SK-N-MC (cell line): ENCODE measurements around the gene NDUFAF8.

Experiments
- EZH2 ChIP-seq: fragments of 200-600 bp; sonication (generic); IDR thresholded peaks from one replicate; pipeline ENCODE4 v1.6.1; 2017; ENCODE audit warnings: antibody characterized with exemption
- FOXP2 ChIP-seq: optimal IDR thresholded peaks from 2 replicates; pipeline ENCODE3; 2011; ENCODE audit warnings: mild to moderate bottlenecking, moderate library complexity; ENCODE audit not compliant: insufficient read depth; ENCODE audit errors: extremely low read length, control extremely low read depth
- POLR2AphosphoS5 ChIP-seq: IDR thresholded peaks from 2 replicates; pipeline ENCODE4 v1.6.1; 2012; ENCODE audit warnings: mild to moderate bottlenecking, low read depth, low read length, borderline replicate concordance

DNA sequence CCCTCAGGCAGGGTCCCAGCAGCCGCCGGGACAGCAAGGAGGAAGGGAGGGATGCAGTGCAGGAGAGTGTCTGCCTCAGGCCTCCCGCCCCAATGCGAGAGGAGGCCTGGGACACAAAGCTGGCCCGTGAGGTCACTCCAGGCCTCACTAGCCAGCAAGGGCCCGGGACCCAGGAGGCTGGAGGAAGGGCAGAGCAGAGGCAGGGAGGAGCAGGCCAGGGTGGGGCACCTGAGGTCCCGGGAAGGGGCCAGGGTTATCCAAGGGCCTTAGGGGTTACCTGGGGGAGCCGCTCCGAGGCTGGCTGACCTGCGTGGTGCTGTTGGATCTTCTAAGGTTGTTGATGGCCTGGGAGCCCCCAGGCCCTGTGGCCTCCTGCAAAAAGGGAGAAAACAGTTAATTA lies 30.5 kb upstream of the NDUFAF8 start:
- no peak for TF ChIP-seq POLR2AphosphoS5
- no peak for TF ChIP-seq EZH2
- no peak for TF ChIP-seq FOXP2
